Measurements from ENCODE around the gene EEF2K. TPM values are rescaled to one million over a fixed set of nuclear protein-coding genes. Genes with fewer than 3 reads are reported as not detected.

The EEF2K gene
- total and polyA plus RNA-seq, 3 experiments from 2014 or later = 1.9 to 28.3 (median 27.2) TPM

DNA sequence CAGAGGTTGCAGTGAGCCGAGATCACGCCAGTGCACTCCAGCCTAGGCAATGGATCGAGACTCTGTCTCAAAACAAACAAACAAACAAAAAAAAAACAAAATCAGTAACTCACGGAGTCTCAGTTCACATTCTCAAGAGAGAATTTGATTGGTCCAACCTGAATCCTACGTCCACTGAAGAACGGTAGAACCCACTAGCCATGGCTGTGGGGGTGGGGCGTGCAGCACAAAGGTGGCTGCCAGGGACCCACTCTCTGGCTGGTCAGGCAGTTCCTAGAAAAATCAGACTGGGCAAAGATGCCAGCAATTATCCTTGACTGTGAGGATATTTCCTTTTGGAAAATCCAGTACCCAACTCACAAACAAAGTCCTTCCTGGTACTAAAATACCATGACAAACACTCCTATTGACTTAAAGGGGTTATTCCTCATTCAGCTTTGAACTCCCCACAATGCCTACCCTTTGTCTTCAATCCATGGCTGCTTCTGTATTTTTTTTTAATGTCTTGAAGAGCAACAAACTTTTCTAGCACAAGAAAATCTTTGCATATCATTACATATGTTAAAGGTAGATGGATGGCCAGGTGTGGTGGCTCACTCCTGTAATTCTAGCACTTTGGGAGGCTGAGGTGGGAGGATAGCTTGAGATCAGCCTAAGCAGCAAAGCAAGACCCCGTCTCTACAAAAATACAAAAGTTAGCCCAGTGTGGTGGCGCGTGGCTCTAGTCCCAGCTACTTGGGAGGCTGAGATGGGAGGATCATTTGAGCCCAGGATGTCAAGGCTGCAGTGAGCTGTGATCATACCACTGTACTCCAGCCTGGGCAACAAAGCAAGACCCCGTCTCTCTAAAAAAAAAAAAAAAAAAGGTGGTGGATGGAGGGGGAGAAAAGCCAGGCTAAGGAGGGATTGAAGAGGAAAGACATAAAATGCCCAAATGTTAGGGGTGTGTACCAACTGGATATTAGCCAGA lies 87.3 kb downstream of the EEF2K start:
- Histone ChIP-seq H3K27ac (ENCODE audit: low read depth, low read length) (no peak overlapping the region), H3K4me1 (ENCODE audit: insufficient read depth, low read length) (peaks cover 10% of the 10 kb centered on the region), H3K4me3 (ENCODE audit: low read length) (no peak overlapping the region), H3K27me3 (ENCODE audit: insufficient read depth, low read length, poor library complexity, severe bottlenecking) (no peaks in the 10 kb centered on the region), H3K36me3 (ENCODE audit: insufficient read depth, low read length) (no peaks in the 10 kb centered on the region), H3K9me3 (ENCODE audit: low read length) (no peaks in the 10 kb centered on the region)
- Mint-ChIP-seq H3K4me3 (peak overlapping the region in 1 of 7 donors; percentile 16), H3K4me1 (peaks cover 14 to 19% (median 18%) of the 10 kb centered on the region in 3 donors), H3K36me3 (peaks cover 0 to 11% (median 0%) of the 10 kb centered on the region in 3 donors), H3K27me3 (peaks cover 0 to 17% of the 10 kb centered on the region in 2 donors), H3K9me3 (peaks cover 0 to 5% (median 0%) of the 10 kb centered on the region in 5 donors), H3K27ac (peak overlapping the region in 1 of 8 donors; percentile 77)
- DNase-seq = no peak
- ChIA-PET CTCF (no interaction called here), POLR2A (interaction anchor here (0.6 kb wide), 1 partner anchor 15 kb away, joined by 3 read pairs; no protein-coding TSS in a partner anchor)

DNA sequence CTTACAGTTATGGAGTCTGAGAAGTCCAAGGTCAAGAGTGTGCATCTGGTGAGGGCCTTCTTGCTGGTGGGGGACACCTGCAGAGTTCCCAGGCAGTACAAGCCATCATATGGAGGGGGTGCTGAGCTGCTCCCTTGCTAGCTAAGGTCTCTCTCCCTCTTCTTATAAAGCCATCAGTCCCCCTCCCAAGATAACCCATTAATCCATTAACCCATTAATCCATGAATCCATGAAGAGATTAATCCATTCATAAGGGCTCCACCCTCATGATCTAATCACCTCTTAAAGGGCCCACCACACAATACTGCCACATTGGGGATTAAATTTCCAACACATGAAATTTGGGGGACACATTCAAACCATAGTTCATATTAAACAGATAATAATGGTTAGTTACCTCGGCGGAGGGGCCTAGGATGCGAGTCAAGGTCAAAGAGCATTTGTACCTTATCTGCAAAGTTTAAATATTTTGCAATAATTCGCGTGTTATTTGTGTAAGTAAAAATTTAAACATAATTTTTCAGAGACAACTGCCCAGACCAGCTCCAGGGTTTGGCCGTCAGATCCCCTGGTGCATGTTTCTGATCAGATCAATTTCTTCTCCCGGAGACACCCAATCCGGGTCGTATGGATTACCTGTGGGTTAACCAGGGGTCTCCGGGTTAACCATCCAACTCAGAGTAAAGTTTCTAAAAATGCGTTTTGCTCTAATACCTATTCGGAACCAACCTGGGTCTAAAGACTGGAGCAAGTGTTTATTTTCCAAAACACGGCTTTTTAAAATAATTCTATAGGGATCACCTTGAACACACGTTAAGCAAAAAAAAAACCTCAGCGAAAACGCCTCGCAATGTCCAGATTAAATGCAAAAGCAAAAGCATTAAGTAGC lies 90.4 kb downstream of the EEF2K start:
- no peak for DNase-seq
- POLR2A ChIA-PET = interaction anchor here (1.1 to 1.9 kb wide), 4 partner anchors 90 to 218 kb away, joined by 3 to 9 read pairs (median 6); partner anchors contain the start of gene EEF2K
- peak overlapping the region; percentile 59 for H3K27ac ChIP-seq (ENCODE audit: low read depth, low read length)

GRCh38 chr16:22297114-22297870 lies 91.2 kb downstream of the EEF2K start, which contains the start of gene POLR3E:
Gene POLR3E, plus strand, starts transcription at chr16:22297409. Its CDS starts 5,560 bp downstream, at chr16:22302969.
- peak within 1 kb of the TSS; percentile 88 to 97 (median 96) for H3K4me3 Mint-ChIP-seq
- Histone ChIP-seq H3K9me3 (ENCODE audit: low read length) (no peaks in the 10 kb centered on the region), H3K36me3 (ENCODE audit: insufficient read depth, low read length) (peaks cover 7% of the 10 kb centered on the region), H3K27me3 (ENCODE audit: insufficient read depth, low read length, poor library complexity, severe bottlenecking) (no peaks in the 10 kb centered on the region), H3K4me1 (ENCODE audit: insufficient read depth, low read length) (peaks cover 36% of the 10 kb centered on the region), H3K27ac (ENCODE audit: low read depth, low read length) (peak within 1 kb of the TSS; percentile 96), H3K4me3 (ENCODE audit: low read length) (peak within 1 kb of the TSS; percentile 81)
- peaks cover 41 to 53% (median 52%) of the 10 kb centered on the region in 3 donors for H3K4me1 Mint-ChIP-seq
- CTCF ChIA-PET = interaction anchor here (0.7 to 5.0 kb wide), 20 partner anchors 11 to 346 kb away, joined by 3 to 43 read pairs (median 5); partner anchors contain the start of genes EEF2K, MOSMO, PDZD9 and UQCRC2
- H3K27ac Mint-ChIP-seq = peak within 1 kb of the TSS; percentile 98 to 100 (median 99)
- peak; percentile 100 for DNase-seq
- H3K9me3 Mint-ChIP-seq = peaks cover 0 to 5% (median 0%) of the 10 kb centered on the region in 5 donors
- H3K36me3 Mint-ChIP-seq = peaks cover 0 to 34% (median 0%) of the 10 kb centered on the region in 3 donors
- POLR2A ChIA-PET = interaction anchor here (1.1 to 1.9 kb wide), 4 partner anchors 91 to 219 kb away, joined by 3 to 9 read pairs (median 6); partner anchors contain the start of gene EEF2K
- H3K27me3 Mint-ChIP-seq = peaks cover 0 to 19% of the 10 kb centered on the region in 2 donors

More for the DNA sequence above, 90.4 kb downstream of the EEF2K start:
- Histone ChIP-seq H3K4me1 (ENCODE audit: insufficient read depth, low read length) (peaks cover 36% of the 10 kb centered on the region), H3K27me3 (ENCODE audit: insufficient read depth, low read length, poor library complexity, severe bottlenecking) (no peaks in the 10 kb centered on the region), H3K9me3 (ENCODE audit: low read length) (no peaks in the 10 kb centered on the region), H3K4me3 (ENCODE audit: low read length) (peak overlapping the region; percentile 76), H3K36me3 (ENCODE audit: insufficient read depth, low read length) (peaks cover 5% of the 10 kb centered on the region)
- peaks cover 0 to 5% (median 0%) of the 10 kb centered on the region in 5 donors for H3K9me3 Mint-ChIP-seq
- H3K4me3 Mint-ChIP-seq = peak overlapping the region; percentile 88 to 97 (median 96)
- CTCF ChIA-PET = interaction anchor here (0.6 to 5.0 kb wide), 19 partner anchors 12 to 346 kb away, joined by 3 to 43 read pairs (median 5); partner anchors contain the start of genes EEF2K, MOSMO, PDZD9 and UQCRC2
- H3K36me3 Mint-ChIP-seq = peaks cover 0 to 29% (median 0%) of the 10 kb centered on the region in 3 donors
- peaks cover 37 to 48% (median 47%) of the 10 kb centered on the region in 3 donors for H3K4me1 Mint-ChIP-seq
- H3K27ac Mint-ChIP-seq = peak overlapping the region; percentile 98 to 100 (median 99)
- H3K27me3 Mint-ChIP-seq = peaks cover 0 to 19% of the 10 kb centered on the region in 2 donors

- Histone ChIP-seq H3K9me3 (ENCODE audit: low read length) (no peaks in the 10 kb centered on the region), H3K4me1 (ENCODE audit: insufficient read depth, low read length) (peaks cover 36% of the 10 kb centered on the region), H3K4me3 (ENCODE audit: low read length) (peak overlapping the region; percentile 81), H3K36me3 (ENCODE audit: insufficient read depth, low read length) (peaks cover 14% of the 10 kb centered on the region), H3K27ac (ENCODE audit: low read depth, low read length) (peak overlapping the region; percentile 96), H3K27me3 (ENCODE audit: insufficient read depth, low read length, poor library complexity, severe bottlenecking) (no peaks in the 10 kb centered on the region)
- CTCF ChIA-PET = interaction anchor here (0.7 to 5.0 kb wide), 12 partner anchors 21 to 345 kb away, joined by 3 to 43 read pairs (median 4); partner anchors contain the start of genes EEF2K, PDZD9 and UQCRC2
- Mint-ChIP-seq H3K9me3 (peaks cover 0 to 5% (median 0%) of the 10 kb centered on the region in 5 donors), H3K4me1 (peaks cover 42 to 60% (median 60%) of the 10 kb centered on the region in 3 donors), H3K36me3 (peaks cover 0 to 42% (median 1%) of the 10 kb centered on the region in 3 donors), H3K4me3 (peak overlapping the region; percentile 88 to 97 (median 96)), H3K27ac (peak overlapping the region; percentile 98 to 100 (median 99)), H3K27me3 (peaks cover 0 to 19% of the 10 kb centered on the region in 2 donors)
- DNase-seq = peak; percentile 49 to 87 (median 85)
- POLR2A ChIA-PET = interaction anchor here (1.1 to 1.9 kb wide), 5 partner anchors 92 to 289 kb away, joined by 3 to 9 read pairs (median 6); partner anchors contain the start of gene EEF2K
These were observed 92.0 kb downstream of the EEF2K start for GRCh38 chr16:22297871-22298733.

GRCh38 chr16:22299036-22299435 lies 93.0 kb downstream of the EEF2K start:
- Mint-ChIP-seq H3K4me3 (peak overlapping the region; percentile 34 to 97 (median 96)), H3K27me3 (peaks cover 0 to 17% of the 10 kb centered on the region in 2 donors), H3K4me1 (peaks cover 45 to 64% (median 62%) of the 10 kb centered on the region in 3 donors), H3K9me3 (peaks cover 0 to 5% (median 0%) of the 10 kb centered on the region in 5 donors), H3K27ac (peak overlapping the region; percentile 98 to 100 (median 99)), H3K36me3 (peaks cover 0 to 50% (median 4%) of the 10 kb centered on the region in 3 donors)
- POLR2A ChIA-PET = interaction anchor here (0.7 to 1.7 kb wide), 3 partner anchors 107 to 290 kb away, joined by 3 to 9 read pairs (median 6); no protein-coding TSS in a partner anchor
- Histone ChIP-seq H3K27me3 (ENCODE audit: insufficient read depth, low read length, poor library complexity, severe bottlenecking) (no peaks in the 10 kb centered on the region), H3K9me3 (ENCODE audit: low read length) (no peaks in the 10 kb centered on the region), H3K27ac (ENCODE audit: low read depth, low read length) (peak overlapping the region; percentile 96), H3K4me3 (ENCODE audit: low read length) (peak overlapping the region; percentile 81), H3K36me3 (ENCODE audit: insufficient read depth, low read length) (peaks cover 14% of the 10 kb centered on the region), H3K4me1 (ENCODE audit: insufficient read depth, low read length) (peaks cover 36% of the 10 kb centered on the region)
- CTCF ChIA-PET = interaction anchor here (0.8 to 5.0 kb wide), 5 partner anchors 93 to 290 kb away, joined by 3 to 43 read pairs (median 13); partner anchors contain the start of gene EEF2K
- DNase-seq = no peak

Measured in CD8-positive, alpha-beta memory T cell (primary cell).